Measurements from ENCODE around the gene LIMCH1.

The LIMCH1 gene

GRCh38 chr4:41661442-41662076, 123.6 kb downstream of the LIMCH1 start:
- H3K4me3 ChIP-seq (ENCODE audit: low read depth, low read length), result no peak overlapping the region
- peak; percentile 96 for TF ChIP-seq CTCF (IDR thresholded peaks at IDR 0.05; ENCODE audit: low read depth, low read length)
- peak; percentile 54 for DNase-seq (ENCODE audit: low read depth, low spot score)
- in situ Hi-C loops (cut with HindIII; ENCODE audit: low sequenced_read_pairs), result no loop called here

DNA sequence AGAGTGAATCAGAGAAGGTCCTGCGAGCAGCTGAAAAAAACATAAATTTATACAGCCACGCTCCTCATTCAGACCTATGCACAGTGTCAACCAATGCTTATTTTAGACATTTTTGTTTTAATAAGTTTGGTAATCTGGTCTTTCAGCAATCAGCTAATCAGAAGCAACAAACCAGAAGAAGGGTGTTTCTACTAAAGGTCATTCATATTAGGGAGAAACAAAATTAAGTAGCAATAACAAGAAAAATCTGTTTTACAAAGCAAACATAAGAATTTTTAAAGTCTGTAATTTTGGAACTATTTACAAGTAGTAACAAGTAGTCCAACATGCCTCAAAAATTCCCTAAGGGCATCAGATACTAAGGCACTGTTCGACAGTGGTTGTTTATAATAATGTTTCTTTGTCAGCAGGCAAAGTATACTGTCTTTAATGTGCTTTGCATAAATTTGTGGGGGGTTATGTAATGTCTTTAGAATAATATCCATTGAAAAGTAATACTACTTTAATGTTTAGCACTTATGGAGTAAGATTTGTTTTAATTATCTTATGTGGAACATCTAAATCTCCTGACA, 127.8 kb downstream of the LIMCH1 start:
- no peak for TF ChIP-seq CTCF (IDR thresholded peaks at IDR 0.05; ENCODE audit: low read depth, low read length)
- no peak for DNase-seq (ENCODE audit: low read depth, low spot score)
- no peak overlapping the region for H3K4me3 ChIP-seq (ENCODE audit: low read depth, low read length)
- in situ Hi-C loops (cut with HindIII; ENCODE audit: low sequenced_read_pairs), result no loop called here

DNA sequence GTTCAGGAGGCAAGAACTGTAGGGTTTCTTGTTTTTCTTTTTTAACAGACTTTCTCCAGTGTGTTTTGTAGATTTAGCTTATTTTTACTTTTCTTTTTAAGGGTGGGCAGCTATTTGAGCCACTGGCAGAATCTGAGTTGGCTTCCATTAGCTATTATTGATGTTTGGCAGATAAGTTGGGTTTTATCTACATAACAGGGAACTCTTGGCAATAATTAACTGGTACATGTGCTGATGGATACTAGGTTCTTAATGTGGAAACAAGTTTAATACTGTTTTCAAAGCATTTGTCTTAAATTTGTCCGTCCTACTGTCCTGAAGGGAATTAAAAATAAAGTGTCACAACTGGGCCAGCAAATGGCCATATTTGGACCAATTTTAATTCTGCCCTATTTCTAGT, 130.1 kb downstream of the LIMCH1 start:
- H3K4me3 ChIP-seq (ENCODE audit: low read depth, low read length), result no peak overlapping the region
- TF ChIP-seq CTCF (IDR thresholded peaks at IDR 0.05; ENCODE audit: low read depth, low read length), result no peak
- in situ Hi-C loops (cut with HindIII; ENCODE audit: low sequenced_read_pairs), result no loop called here
- DNase-seq (ENCODE audit: low read depth, low spot score), result no peak

GRCh38 chr4:41670530-41670929, 132.6 kb downstream of the LIMCH1 start:
- no peak overlapping the region for H3K4me3 ChIP-seq (ENCODE audit: low read depth, low read length)
- no peak for DNase-seq (ENCODE audit: low read depth, low spot score)
- no peak for TF ChIP-seq CTCF (IDR thresholded peaks at IDR 0.05; ENCODE audit: low read depth, low read length)
- in situ Hi-C loops (cut with HindIII; ENCODE audit: low sequenced_read_pairs), result no loop called here

DNA sequence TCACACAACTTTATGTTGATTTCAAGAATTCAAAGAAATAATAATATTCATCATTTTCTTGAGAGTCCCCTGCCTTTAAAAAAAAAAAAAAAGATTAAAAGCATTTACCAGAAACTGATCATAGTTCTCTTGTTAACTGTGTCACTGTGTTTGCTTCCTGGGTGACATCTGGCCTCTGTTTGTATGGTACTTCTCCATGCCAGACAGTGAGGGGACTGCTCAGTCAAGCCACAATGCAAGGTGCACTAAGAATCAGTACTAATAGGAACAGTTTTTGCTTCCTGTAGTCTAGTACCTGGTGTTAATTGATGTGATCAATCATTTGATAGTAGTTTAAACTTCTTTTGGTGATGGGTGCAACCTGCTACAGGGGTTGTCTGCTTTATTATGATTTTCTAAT, 133.0 kb downstream of the LIMCH1 start:
- TF ChIP-seq CTCF (IDR thresholded peaks at IDR 0.05; ENCODE audit: low read depth, low read length), result no peak
- no peak for DNase-seq (ENCODE audit: low read depth, low spot score)
- in situ Hi-C loops (cut with HindIII; ENCODE audit: low sequenced_read_pairs), result no loop called here
- no peak overlapping the region for H3K4me3 ChIP-seq (ENCODE audit: low read depth, low read length)

- H3K4me3 ChIP-seq (ENCODE audit: low read depth, low read length), result no peak overlapping the region
- in situ Hi-C loops (cut with HindIII; ENCODE audit: low sequenced_read_pairs), result no loop called here
- DNase-seq (ENCODE audit: low read depth, low spot score), result peak; percentile 59
- TF ChIP-seq CTCF (IDR thresholded peaks at IDR 0.05; ENCODE audit: low read depth, low read length), result no peak
Measured at GRCh38 chr4:41678086-41678816, 140.3 kb downstream of the LIMCH1 start.
